GM13976 (cell line): ENCODE results near the gene TSPYL1.

Experiments used
- DNase-seq: peaks from one replicate; pipeline ENCODE4 v3.0.0; 2012; ENCODE audit warnings: low spot score
- in situ Hi-C: fragments of 300-500 bp; cut with MboI; formaldehyde crosslinking; loops from one replicate; pipeline ENCODE4 v1.12.0; 2022; ENCODE audit warnings: low sequenced_read_pairs, mixed read lengths, inconsistent platforms; ENCODE audit not compliant: unreplicated experiment
- TF ChIP-seq, protein P1 (sequence below): IDR thresholded peaks from 2 replicates; pipeline ENCODE4 v1.5.1; 2012; ENCODE audit warnings: borderline replicate concordance, mild to moderate bottlenecking; ENCODE audit not compliant: insufficient read depth; ENCODE audit errors: extremely low read depth, missing control alignments, control extremely low read depth

TSPYL1 gene

GRCh38 chr6:116309001-116309400 lies 29.3 kb upstream of the TSPYL1 start:
- in situ Hi-C loops = no loop called here
- DNase-seq = no peak
- TF ChIP-seq, protein P1, sequence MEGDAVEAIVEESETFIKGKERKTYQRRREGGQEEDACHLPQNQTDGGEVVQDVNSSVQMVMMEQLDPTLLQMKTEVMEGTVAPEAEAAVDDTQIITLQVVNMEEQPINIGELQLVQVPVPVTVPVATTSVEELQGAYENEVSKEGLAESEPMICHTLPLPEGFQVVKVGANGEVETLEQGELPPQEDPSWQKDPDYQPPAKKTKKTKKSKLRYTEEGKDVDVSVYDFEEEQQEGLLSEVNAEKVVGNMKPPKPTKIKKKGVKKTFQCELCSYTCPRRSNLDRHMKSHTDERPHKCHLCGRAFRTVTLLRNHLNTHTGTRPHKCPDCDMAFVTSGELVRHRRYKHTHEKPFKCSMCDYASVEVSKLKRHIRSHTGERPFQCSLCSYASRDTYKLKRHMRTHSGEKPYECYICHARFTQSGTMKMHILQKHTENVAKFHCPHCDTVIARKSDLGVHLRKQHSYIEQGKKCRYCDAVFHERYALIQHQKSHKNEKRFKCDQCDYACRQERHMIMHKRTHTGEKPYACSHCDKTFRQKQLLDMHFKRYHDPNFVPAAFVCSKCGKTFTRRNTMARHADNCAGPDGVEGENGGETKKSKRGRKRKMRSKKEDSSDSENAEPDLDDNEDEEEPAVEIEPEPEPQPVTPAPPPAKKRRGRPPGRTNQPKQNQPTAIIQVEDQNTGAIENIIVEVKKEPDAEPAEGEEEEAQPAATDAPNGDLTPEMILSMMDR = no peak

DNA sequence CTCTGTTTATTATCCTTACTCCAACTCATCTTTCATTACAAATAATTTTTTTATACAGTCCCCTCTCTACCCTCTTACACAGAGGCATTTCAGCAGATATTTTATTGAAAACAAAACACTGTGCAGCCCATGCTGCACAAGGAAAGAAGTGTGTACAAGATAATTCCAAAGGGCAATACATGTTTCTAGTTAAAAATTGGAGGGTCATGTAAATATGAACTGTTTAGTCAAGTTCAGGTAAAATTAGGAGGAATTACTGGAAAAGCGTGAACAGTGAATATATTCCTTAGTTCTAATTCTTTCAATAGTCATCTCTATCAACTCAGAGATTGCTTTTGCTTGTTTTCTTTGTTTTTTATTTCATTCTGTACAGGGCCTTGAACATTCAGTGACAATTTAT lies 27.9 kb upstream of the TSPYL1 start:
- DNase-seq = no peak
- TF ChIP-seq, protein P1 = no peak
- in situ Hi-C loops = no loop called here

DNA sequence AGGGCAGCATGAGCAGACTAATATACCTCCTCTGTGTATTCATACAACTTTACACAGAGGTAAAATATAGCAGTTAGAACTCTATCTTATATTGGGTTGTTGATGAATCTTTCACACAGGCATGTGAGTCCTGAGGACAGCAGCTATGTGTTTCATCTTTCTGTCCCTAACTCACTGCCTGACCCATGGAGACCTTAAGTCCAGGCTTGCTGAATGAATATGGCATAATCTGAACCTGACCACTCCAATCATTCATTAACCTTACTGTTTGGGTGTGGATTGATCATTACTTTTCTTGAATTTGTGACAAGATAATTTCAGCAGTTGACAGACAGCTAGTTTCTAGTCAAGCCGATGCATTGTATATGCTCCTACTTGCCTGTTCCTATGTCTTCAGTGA lies 27.3 kb upstream of the TSPYL1 start:
- TF ChIP-seq, protein P1 = no peak
- in situ Hi-C loops = no loop called here
- no peak for DNase-seq

DNA sequence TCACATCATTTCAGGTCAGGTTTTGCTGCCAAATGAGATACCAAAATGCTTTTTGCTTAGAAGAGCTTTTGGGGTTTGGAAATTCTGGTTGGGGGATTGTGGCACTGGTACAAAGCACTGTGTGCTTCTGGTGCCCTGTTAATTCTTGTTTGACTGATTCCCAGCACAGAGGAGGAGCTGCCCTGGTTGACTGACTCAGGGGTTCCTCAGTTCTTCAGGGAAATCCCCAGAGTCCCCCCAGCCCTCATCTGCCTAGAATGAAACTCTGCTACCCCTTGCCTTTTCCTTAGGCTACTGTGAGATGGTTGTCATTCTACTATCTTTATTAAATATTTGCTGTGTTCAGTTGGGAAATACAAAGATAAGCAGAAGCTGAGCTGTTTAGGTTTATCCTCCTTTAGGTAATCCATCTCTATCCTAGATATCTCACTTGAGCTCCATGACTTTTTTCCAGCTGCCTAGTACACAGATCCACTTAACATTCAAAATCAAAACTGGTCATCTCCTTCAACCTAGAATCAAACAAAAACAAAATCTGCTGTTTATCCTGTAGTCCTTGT lies 24.9 kb upstream of the TSPYL1 start:
- TF ChIP-seq, protein P1 = no peak
- in situ Hi-C loops = no loop called here
- DNase-seq = no peak

- no peak for DNase-seq
- in situ Hi-C loops = no loop called here
- TF ChIP-seq, protein P1 = no peak
Observed at GRCh38 chr6:116301104-116301503, 21.4 kb upstream of the TSPYL1 start.

DNA sequence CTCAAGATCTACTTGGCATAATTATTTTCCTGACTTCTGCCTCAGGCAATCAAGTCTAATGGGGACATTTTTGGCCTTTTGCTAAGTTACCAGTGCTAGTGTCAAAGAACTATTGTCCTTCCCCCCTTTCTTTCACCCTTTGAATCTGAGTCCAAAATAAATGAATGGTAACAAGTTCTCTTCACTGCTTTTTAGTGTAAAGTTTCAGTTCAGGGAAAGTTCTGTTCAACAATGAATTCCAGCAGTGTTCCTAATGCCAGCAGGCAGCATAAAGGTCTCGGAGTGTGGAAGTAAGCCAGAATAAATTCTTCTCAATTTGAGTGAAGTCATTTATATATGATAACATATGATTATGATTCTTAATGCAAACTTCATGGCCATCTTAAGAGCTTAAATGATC lies 20.8 kb upstream of the TSPYL1 start:
- in situ Hi-C loops = no loop called here
- no peak for DNase-seq
- TF ChIP-seq, protein P1 = no peak
